T-helper 1 cell treated with Interleukin-12 subunit alpha and Interleukin-12 subunit beta and Interleukin-4 antibody, amounts not matched to agents 30 μg/mL and 1 μg/mL, for 36 hours (primary cell): ENCODE measurements around the gene DTX3.
A peak's percentile ranks its signal among the peaks of the same experiment; 100 is the strongest.

Experiments
- H3K27ac Mint-ChIP-seq: one replicate; pipeline ENCODE4 v1.8.0; 2021; ENCODE audit warnings: mild to moderate bottlenecking, mixed read lengths
- H3K27me3 Mint-ChIP-seq: one replicate; pipeline ENCODE4 v1.8.0; 2021; ENCODE audit warnings: low read depth, mixed read lengths
- H3K36me3 Mint-ChIP-seq: one replicate; pipeline ENCODE4 v1.8.0; 2021; ENCODE audit warnings: low read depth, mixed read lengths
- H3K4me1 Mint-ChIP-seq: one replicate; pipeline ENCODE4 v1.8.0; 2021; ENCODE audit warnings: low read depth, mixed read lengths
- H3K4me3 Mint-ChIP-seq: one replicate; pipeline ENCODE4 v1.8.0; 2021; ENCODE audit warnings: mild to moderate bottlenecking, moderate library complexity, mixed read lengths
- H3K9me3 Mint-ChIP-seq: one replicate; pipeline ENCODE4 v1.8.0; 2021; ENCODE audit warnings: mixed read lengths

The DTX3 gene

GRCh38 chr12:57609101-57609780, 4.6 kb downstream of the DTX3 start:
- H3K27ac Mint-ChIP-seq = no peak overlapping the region

GRCh38 chr12:57609781-57610553, 5.3 kb downstream of the DTX3 start:
- Mint-ChIP-seq H3K27me3 (peaks cover 45% of the 10 kb centered on the region), H3K9me3 (no peaks in the 10 kb centered on the region), H3K4me1 (peaks cover 13% of the 10 kb centered on the region), H3K4me3 (peak overlapping the region; percentile 79), H3K27ac (no peak overlapping the region), H3K36me3 (peaks cover 7% of the 10 kb centered on the region)

More at GRCh38 chr12:57609101-57609780, 4.6 kb downstream of the DTX3 start:
- H3K9me3 Mint-ChIP-seq = no peaks in the 10 kb centered on the region
- H3K27me3 Mint-ChIP-seq = peaks cover 38% of the 10 kb centered on the region
- peaks cover 7% of the 10 kb centered on the region for H3K36me3 Mint-ChIP-seq
- no peak overlapping the region for H3K4me3 Mint-ChIP-seq
- H3K4me1 Mint-ChIP-seq = peaks cover 13% of the 10 kb centered on the region

DNA sequence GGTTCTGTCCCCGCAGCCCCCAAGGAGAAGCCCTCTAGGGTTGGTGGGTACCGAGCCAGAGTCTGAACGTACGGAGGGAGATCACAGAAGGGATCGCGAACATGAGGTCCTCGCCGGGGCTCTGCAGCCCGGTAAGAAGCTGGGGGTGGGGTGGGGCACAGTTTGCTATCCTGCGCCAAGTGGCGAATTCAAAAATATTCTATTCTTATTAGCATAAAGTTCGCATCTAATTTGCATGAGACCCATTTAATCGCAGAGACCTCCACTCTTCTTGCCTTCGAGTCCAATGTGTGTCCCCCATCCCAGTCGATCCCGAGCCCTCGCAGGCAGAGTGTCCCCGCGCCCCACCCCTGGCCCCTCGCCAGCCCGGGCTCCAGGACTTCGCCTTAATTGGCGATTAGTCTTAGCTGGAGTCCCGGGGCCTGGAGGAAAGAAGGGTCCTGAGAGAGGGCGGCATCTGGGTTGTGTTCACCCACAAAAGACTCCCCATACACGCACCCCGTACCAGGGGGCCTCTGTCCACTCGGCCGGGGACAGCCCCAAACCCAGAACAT, 6.0 kb downstream of the DTX3 start:
- peaks cover 50% of the 10 kb centered on the region for H3K27me3 Mint-ChIP-seq
- H3K36me3 Mint-ChIP-seq = peaks cover 7% of the 10 kb centered on the region
- no peaks in the 10 kb centered on the region for H3K9me3 Mint-ChIP-seq
- H3K4me3 Mint-ChIP-seq = peak overlapping the region; percentile 79
- peaks cover 8% of the 10 kb centered on the region for H3K4me1 Mint-ChIP-seq
- H3K27ac Mint-ChIP-seq = no peak overlapping the region

- Mint-ChIP-seq H3K9me3 (no peaks in the 10 kb centered on the region), H3K27ac (no peak within 1 kb of the TSS), H3K4me1 (peaks cover 5% of the 10 kb centered on the region)
Observed at GRCh38 chr12:57611108-57611826, 6.6 kb downstream of the DTX3 start, which contains the start of gene ARHGEF25. ARHGEF25 (plus strand) TSS chr12:57611435; CDS start chr12:57611895, 460 bp downstream.

DNA sequence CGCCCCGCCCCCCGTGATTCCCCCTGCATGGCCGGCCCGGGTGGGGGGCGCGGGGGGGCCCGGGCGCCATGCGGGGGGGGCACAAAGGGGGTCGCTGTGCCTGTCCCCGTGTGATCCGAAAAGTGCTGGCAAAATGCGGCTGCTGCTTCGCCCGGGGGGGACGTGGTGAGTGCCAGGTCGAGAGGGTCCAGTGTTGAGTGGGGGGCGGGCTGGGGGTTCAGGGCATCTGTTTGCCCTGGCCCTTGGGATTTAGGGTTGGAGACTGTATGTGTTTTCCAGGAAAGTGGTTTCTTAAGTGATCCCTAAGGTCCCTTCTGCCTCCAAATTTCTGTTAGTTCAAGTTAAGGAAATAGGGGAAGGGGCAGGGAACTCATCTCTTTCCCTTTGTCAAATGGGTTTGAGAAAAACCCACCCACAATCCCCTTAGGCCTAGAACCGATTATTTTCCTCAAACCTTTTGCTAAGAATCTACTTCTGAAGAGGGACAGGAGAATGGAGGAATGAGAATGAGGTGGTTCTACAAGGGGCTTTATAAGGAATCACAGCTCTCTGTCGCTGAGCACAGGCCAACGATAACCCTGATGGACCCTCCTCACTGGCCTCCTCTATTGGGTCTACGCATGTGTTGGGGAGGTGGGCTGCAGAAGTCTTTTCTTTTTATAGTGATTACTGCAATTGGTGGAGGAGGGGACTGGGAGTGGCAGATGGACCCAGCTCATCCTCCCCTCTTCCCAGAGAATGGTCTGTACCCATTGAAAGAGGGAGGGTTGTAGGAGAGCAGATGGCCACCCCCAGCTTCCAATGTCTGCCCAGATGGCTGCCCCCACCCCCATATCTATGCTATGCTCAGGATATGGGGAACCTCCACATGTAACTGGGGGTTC, 7.4 kb downstream of the DTX3 start:
- Mint-ChIP-seq H3K4me3 (peak overlapping the region; percentile 46), H3K9me3 (no peaks in the 10 kb centered on the region), H3K4me1 (peaks cover 5% of the 10 kb centered on the region), H3K36me3 (peaks cover 3% of the 10 kb centered on the region), H3K27me3 (peaks cover 61% of the 10 kb centered on the region), H3K27ac (no peak overlapping the region)

More at GRCh38 chr12:57611108-57611826, 6.6 kb downstream of the DTX3 start, which contains the start of gene ARHGEF25:
- Mint-ChIP-seq H3K27me3 (peaks cover 53% of the 10 kb centered on the region), H3K36me3 (peaks cover 7% of the 10 kb centered on the region), H3K4me3 (peak within 1 kb of the TSS; percentile 79)

GRCh38 chr12:57612711-57613426, 8.2 kb downstream of the DTX3 start:
- H3K4me1 Mint-ChIP-seq = peaks cover 5% of the 10 kb centered on the region
- no peak overlapping the region for H3K27ac Mint-ChIP-seq
- H3K4me3 Mint-ChIP-seq = no peak overlapping the region
- H3K36me3 Mint-ChIP-seq = peaks cover 2% of the 10 kb centered on the region
- no peaks in the 10 kb centered on the region for H3K9me3 Mint-ChIP-seq
- peaks cover 69% of the 10 kb centered on the region for H3K27me3 Mint-ChIP-seq

DNA sequence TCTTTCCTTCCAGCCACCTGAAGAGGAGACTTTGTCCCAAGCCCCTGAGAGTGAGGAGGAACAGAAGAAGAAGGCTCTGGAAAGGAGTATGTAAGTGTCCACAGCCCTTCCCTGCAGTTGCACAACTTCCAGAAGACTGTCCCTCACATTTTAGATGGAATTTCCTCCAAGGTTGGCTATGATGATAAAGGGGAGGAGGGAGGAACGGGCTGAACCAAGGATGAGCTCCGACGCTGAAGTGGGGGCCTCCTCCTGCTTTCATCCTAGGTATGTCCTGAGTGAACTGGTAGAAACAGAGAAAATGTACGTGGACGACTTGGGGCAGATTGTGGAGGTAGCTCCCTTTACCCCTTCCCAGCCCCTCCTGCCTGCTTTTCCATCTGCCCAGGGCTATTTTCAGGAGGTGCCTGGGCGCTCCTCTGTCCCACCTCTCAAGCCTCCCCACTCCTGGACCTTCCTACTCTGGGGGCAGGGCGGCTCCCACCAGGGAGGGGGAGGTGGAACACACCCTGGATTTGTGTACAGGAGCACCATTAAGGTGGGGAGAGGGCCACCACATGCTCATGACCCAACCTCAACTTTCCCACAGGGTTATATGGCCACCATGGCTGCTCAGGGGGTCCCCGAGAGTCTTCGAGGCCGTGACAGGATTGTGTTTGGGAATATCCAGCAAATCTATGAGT, 8.9 kb downstream of the DTX3 start:
- H3K27me3 Mint-ChIP-seq = peaks cover 75% of the 10 kb centered on the region
- no peak overlapping the region for H3K27ac Mint-ChIP-seq
- no peak overlapping the region for H3K4me3 Mint-ChIP-seq
- H3K9me3 Mint-ChIP-seq = no peaks in the 10 kb centered on the region
- H3K36me3 Mint-ChIP-seq = peaks cover 2% of the 10 kb centered on the region
- H3K4me1 Mint-ChIP-seq = peaks cover 5% of the 10 kb centered on the region

DNA sequence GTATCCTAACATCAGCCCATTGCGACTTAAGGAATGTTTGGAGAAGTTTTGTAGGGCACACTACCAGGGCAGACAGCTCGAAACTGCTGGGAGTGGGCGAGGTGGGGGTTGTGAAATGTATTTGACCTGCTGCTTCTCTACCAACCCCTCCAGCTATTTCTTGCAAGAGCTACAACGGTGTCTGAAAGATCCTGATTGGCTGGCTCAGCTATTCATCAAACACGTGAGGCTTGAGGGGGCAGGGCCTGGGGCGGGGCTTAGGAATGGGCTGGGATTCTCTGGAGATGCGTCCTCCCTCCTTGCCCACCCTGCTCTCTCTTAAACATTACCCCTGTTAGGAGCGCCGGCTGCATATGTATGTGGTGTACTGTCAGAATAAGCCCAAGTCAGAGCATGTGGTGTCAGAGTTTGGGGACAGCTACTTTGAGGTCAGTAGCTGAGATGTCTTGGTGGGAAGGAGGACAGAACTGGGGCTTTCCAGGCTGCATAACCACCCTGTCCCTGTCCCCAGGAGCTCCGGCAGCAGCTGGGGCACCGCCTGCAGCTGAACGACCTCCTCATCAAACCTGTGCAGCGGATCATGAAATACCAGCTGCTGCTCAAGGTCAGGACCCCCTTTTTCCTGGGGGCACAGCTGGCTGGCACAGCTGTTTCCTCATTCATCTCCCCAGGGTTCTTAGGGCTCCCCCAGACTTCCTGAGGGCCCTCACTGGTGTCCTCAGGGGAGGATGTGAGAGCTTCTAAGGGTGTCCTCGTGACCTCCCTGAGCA, 9.7 kb downstream of the DTX3 start:
- H3K27me3 Mint-ChIP-seq = peaks cover 83% of the 10 kb centered on the region
- H3K36me3 Mint-ChIP-seq = no peaks in the 10 kb centered on the region
- peaks cover 7% of the 10 kb centered on the region for H3K4me1 Mint-ChIP-seq
- no peak overlapping the region for H3K27ac Mint-ChIP-seq
- H3K9me3 Mint-ChIP-seq = no peaks in the 10 kb centered on the region
- no peak overlapping the region for H3K4me3 Mint-ChIP-seq

DNA sequence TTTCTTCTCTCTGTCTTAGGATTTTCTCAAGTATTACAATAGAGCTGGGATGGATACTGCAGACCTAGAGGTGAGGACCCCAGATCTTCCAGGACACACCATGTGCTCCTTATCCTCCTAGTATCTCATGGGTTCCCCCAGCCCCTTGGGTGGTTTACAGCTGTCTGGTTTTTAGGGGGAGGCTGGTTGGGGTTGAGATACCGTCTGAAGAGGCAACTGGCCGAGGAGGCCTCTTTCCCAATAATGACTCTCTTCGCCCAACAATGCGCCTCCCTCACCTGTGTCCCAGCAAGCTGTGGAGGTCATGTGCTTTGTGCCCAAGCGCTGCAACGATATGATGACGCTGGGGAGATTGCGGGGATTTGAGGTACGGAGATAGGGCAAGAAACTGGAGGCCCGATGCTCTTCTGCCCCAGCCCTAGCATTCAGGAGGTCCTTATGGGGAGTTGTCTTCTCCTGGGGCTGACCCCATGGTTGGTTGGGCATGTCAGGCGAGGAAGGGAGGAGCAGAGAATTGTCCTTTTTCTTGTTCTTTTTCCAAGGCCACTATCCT, 10.4 kb downstream of the DTX3 start:
- no peaks in the 10 kb centered on the region for H3K9me3 Mint-ChIP-seq
- no peaks in the 10 kb centered on the region for H3K36me3 Mint-ChIP-seq
- H3K4me3 Mint-ChIP-seq = no peak overlapping the region
- peaks cover 88% of the 10 kb centered on the region for H3K27me3 Mint-ChIP-seq
- H3K27ac Mint-ChIP-seq = no peak overlapping the region
- peaks cover 8% of the 10 kb centered on the region for H3K4me1 Mint-ChIP-seq

DNA sequence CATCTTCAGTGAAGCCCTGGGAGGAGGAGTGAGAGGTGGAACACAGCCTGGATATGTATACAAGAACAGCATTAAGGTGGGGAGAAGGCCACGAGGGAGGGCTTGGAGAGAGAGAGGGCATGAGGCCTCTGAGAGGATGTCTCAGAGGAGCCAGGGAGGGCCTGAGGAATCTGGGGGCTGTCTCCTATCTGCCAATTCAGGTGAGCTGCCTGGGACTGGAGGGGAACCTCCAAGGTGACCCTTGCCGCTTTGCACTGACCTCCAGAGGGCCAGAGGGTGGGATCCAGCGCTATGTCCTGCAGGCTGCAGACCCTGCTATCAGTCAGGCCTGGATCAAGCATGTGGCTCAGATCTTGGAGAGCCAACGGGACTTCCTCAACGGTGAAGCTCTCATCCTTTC, 11.0 kb downstream of the DTX3 start:
- no peak overlapping the region for H3K4me3 Mint-ChIP-seq
- H3K4me1 Mint-ChIP-seq = peaks cover 7% of the 10 kb centered on the region
- H3K36me3 Mint-ChIP-seq = no peaks in the 10 kb centered on the region
- H3K27me3 Mint-ChIP-seq = peaks cover 90% of the 10 kb centered on the region
- H3K27ac Mint-ChIP-seq = no peak overlapping the region
- no peaks in the 10 kb centered on the region for H3K9me3 Mint-ChIP-seq

DNA sequence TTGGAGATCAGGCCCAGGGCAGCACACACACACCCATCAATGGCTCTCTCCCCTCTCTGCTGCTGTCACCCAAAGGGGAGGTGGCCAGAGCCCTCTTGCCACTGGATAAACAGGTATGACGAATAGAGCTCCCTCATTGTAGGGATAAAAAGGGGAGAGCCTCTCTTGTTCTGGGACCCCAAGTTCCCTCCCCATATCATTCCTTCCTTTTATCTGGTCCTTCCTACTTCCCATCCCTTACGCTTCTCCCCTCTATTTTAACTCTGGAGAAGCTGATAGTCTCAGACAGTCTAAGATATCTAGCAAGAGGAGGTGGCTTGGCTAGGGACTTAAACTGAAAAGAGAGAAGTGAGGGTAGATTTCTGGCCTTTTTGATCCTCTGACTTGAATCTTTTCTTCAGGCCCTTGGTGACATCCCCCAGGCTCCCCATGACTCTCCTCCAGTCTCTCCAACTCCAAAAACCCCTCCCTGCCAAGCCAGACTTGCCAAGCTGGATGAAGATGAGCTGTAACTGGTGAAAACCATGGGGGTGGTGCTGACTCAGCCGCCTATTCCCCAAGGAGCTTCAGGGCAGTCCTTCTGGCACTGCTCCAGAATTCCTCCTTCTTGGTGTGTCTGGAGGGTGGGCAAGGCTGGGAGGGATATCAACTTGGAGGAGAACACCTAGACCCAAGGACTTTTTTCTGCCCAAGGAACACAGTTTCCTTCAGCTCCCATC, 11.9 kb downstream of the DTX3 start:
- H3K36me3 Mint-ChIP-seq = no peaks in the 10 kb centered on the region
- no peak overlapping the region for H3K4me3 Mint-ChIP-seq
- peaks cover 16% of the 10 kb centered on the region for H3K4me1 Mint-ChIP-seq

More for the DNA sequence above, 11.9 kb downstream of the DTX3 start:
- H3K27ac Mint-ChIP-seq = no peak overlapping the region
- H3K9me3 Mint-ChIP-seq = no peaks in the 10 kb centered on the region
- H3K27me3 Mint-ChIP-seq = peaks cover 95% of the 10 kb centered on the region
